PFSK-1 (cell line): ENCODE data around the gene FBXO45.

Experiments used
- FOXP2 ChIP-seq: optimal IDR thresholded peaks from 2 replicates; pipeline ENCODE3; 2011; ENCODE audit warnings: borderline replicate concordance, control low read depth, inconsistent platforms; ENCODE audit not compliant: insufficient read depth; ENCODE audit errors: extremely low read length, extremely low read depth
- POLR2AphosphoS5 ChIP-seq: IDR thresholded peaks from 2 replicates; pipeline ENCODE4 v1.6.1; 2012; ENCODE audit warnings: low read depth, mild to moderate bottlenecking, control low read depth, low read length, moderate library complexity
- REST ChIP-seq, 2 experiments: IDR thresholded peaks; 2 replicates each; pipeline versions ENCODE4 v1.6.1 to v1.8.0; 2011 to 2012; ENCODE audit warnings: low read depth in 2 of 2, low read length in 2 of 2, control low read depth in 1 of 2, inconsistent platforms in 1 of 2, mild to moderate bottlenecking in 1 of 2, moderate library complexity in 1 of 2; ENCODE audit not compliant: insufficient read depth in 1 of 2
- SIN3A ChIP-seq: IDR thresholded peaks from 2 replicates; pipeline ENCODE4 v1.6.1; 2012; ENCODE audit warnings: mild to moderate bottlenecking, low read length, moderate library complexity, borderline replicate concordance; ENCODE audit not compliant: insufficient read depth
- TAF1 ChIP-seq: IDR thresholded peaks from 2 replicates; pipeline ENCODE4 v1.6.1; 2012; ENCODE audit warnings: low read length, control low read depth, borderline replicate concordance; ENCODE audit not compliant: insufficient read depth

Gene FBXO45

GRCh38 chr3:196603683-196604082 lies 35.2 kb downstream of the FBXO45 start:
- TF ChIP-seq TAF1 (no peak), FOXP2 (no peak), REST (IDR thresholded peaks at IDR 0.05; ENCODE audit: insufficient read depth in 1 of 2, low read depth in 2 of 2, low read length in 2 of 2) (no peak), SIN3A (no peak), POLR2AphosphoS5 (no peak)

- no peak for TF ChIP-seq SIN3A
Measured at GRCh38 chr3:196604548-196604947, 36.1 kb downstream of the FBXO45 start.

- TF ChIP-seq TAF1: no peak
- TF ChIP-seq SIN3A: no peak
- no peak for TF ChIP-seq POLR2AphosphoS5
Measured at GRCh38 chr3:196608693-196609092, 40.2 kb downstream of the FBXO45 start.

- TF ChIP-seq FOXP2 (no peak), REST (IDR thresholded peaks at IDR 0.05; ENCODE audit: insufficient read depth in 1 of 2, low read depth in 2 of 2, low read length in 2 of 2) (no peak), POLR2AphosphoS5 (no peak), TAF1 (no peak), SIN3A (no peak)
Measured at GRCh38 chr3:196609343-196609775, 40.9 kb downstream of the FBXO45 start.

- no peak for TF ChIP-seq FOXP2
Measured at GRCh38 chr3:196609805-196610515, 41.5 kb downstream of the FBXO45 start.

- no peak for TF ChIP-seq TAF1
- TF ChIP-seq REST (IDR thresholded peaks at IDR 0.05; ENCODE audit: insufficient read depth in 1 of 2, low read depth in 2 of 2, low read length in 2 of 2): no peak
- no peak for TF ChIP-seq SIN3A
- TF ChIP-seq FOXP2: no peak
- TF ChIP-seq POLR2AphosphoS5: no peak
Measured at GRCh38 chr3:196611761-196612483, 43.5 kb downstream of the FBXO45 start.

GRCh38 chr3:196617256-196617655 lies 48.8 kb downstream of the FBXO45 start:
- TF ChIP-seq SIN3A (no peak), REST (IDR thresholded peaks at IDR 0.05; ENCODE audit: insufficient read depth in 1 of 2, low read depth in 2 of 2, low read length in 2 of 2) (no peak), FOXP2 (no peak), POLR2AphosphoS5 (no peak), TAF1 (no peak)
